ENCODE data around the gene SYTL3.
"Not testable (repeated sequence)": the region's sequence is repeated elsewhere in the genome, so short reads cannot be mapped to it uniquely, and the experiment has no call there.

DNA sequence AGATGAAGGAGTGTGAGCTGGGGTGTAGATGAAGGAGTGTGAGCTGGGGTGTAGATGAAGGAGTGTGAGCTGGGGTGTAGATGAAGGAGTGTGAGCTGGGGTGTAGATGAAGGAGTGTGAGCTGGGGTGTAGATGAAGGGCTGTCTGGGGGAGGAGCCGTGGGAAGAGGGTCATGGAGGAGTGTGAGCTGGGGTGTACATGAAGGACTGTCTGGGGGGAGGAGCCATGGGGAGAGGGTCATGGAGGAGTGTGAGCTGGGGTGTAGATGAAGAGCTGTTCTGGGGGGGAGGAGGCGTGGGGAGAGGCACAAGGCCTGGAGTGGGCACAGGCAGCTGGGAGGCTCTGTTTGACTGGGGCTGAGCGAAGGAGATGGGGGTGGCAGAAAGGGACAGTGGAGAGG lies 51.4 kb downstream of the SYTL3 start:
- TF ChIP-seq, protein P1, sequence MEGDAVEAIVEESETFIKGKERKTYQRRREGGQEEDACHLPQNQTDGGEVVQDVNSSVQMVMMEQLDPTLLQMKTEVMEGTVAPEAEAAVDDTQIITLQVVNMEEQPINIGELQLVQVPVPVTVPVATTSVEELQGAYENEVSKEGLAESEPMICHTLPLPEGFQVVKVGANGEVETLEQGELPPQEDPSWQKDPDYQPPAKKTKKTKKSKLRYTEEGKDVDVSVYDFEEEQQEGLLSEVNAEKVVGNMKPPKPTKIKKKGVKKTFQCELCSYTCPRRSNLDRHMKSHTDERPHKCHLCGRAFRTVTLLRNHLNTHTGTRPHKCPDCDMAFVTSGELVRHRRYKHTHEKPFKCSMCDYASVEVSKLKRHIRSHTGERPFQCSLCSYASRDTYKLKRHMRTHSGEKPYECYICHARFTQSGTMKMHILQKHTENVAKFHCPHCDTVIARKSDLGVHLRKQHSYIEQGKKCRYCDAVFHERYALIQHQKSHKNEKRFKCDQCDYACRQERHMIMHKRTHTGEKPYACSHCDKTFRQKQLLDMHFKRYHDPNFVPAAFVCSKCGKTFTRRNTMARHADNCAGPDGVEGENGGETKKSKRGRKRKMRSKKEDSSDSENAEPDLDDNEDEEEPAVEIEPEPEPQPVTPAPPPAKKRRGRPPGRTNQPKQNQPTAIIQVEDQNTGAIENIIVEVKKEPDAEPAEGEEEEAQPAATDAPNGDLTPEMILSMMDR (IDR thresholded peaks at IDR 0.05): not testable (repeated sequence)
- not testable (repeated sequence) for TF ChIP-seq POLR2AphosphoS5, POLR2A (IDR thresholded peaks at IDR 0.05)
